HG03575 (cell line): ENCODE data around the gene ACSL3.

Experiments
- ATAC-seq: cut with Tn5 transposase; IDR thresholded peaks from one replicate; pipeline ENCODE4 v1.9.1; 2021; ENCODE audit not compliant: unreplicated experiment, insufficient number of reproducible peaks, low FRiP score; ENCODE audit errors: extremely low read depth

ACSL3 gene

DNA sequence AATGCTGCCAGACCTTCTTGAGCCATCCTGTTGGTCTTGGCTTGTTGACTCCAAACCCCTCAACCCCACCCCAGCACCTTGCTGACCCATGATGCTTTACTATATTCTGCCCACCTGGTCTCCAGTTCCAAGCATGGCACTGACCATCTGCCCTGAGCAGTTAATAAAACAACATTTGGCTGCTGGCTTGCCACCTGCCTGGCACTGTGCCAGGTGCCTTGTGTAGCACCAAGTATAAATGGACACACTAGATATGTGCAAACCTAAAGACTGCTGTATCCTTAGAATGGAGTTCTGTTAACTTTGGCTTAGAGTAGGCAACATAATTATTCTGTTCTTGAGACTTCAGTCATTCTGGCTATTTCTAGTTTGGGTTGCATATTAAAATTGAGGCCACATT is 91.4 kb downstream of the ACSL3 start:
- ATAC-seq = no peak

DNA sequence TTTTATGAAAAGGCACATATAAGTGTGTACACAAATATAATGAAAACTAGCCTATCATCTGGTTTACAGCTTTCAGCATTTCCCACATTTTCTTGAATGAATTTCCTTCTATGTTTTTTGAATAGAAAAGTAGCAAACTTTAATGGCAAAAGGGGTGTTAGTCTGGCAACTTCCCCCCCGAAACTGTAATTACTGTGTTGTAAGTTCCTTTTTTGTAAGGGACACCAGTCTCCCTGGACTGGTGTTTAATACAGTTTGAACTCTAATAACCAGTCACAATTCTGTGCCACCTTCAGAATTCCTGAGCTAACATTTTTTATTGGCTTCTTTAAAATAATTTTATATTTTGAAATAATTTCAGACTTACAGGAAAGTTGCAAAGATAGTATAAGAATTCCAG is 94.2 kb downstream of the ACSL3 start:
- no peak for ATAC-seq

DNA sequence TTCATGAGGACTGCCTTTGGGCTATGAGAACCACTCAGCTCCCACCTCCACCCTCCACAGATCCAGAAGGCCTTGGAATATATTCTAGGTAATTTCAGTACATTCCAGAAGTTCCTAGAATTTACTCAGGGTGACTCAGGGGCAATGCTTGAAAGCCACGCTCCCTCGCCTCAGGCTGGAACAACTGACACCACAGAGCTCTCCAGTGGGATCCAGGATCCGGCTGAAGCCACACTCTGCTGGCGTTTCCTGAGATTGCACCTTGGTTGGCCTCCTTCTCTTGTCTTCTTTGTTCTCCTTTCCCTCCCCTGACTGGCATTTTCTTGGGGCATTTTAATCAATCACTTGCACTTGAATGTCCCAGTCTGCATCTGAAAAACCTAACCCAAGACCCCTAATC is 98.5 kb downstream of the ACSL3 start:
- ATAC-seq = no peak

DNA sequence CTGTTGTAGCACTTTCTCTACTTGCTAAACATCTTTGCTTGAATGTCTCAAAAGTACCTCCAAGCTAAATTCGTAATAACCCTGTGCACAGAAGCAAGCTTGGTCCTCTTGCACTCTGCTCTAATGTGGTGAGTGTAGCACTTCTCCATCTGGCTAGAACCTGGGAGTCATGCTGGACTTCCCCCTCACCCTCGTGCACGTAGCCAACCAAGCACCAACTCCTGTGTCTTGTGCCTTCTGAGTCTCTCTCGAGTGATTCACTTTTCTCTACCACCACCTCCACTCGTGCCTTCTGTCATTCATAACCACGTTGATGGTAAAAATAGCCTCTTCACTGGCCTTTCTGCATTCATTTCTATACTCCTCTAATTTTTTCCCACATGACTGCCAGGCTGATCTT is 99.3 kb downstream of the ACSL3 start:
- ATAC-seq = peak; percentile 93

DNA sequence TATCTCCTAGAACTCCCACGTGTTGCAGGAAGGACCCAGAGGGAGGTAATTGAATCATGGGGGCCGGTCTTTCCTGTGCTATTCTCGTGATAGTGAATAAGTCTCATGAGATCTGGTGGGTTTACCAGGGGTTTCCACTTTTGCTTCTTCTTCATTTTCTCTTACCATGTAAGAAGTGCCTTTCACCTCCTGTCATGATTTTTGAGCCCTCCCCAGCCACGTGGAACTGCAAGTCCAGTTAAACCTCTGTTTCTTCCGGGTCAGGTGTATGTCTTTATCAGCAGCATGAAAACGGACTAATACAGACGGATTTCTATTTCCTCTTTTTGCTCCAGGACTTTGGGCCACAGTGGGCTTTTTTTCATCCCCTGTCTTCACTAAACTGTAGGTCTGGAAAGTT is 102.8 kb downstream of the ACSL3 start:
- no peak for ATAC-seq

DNA sequence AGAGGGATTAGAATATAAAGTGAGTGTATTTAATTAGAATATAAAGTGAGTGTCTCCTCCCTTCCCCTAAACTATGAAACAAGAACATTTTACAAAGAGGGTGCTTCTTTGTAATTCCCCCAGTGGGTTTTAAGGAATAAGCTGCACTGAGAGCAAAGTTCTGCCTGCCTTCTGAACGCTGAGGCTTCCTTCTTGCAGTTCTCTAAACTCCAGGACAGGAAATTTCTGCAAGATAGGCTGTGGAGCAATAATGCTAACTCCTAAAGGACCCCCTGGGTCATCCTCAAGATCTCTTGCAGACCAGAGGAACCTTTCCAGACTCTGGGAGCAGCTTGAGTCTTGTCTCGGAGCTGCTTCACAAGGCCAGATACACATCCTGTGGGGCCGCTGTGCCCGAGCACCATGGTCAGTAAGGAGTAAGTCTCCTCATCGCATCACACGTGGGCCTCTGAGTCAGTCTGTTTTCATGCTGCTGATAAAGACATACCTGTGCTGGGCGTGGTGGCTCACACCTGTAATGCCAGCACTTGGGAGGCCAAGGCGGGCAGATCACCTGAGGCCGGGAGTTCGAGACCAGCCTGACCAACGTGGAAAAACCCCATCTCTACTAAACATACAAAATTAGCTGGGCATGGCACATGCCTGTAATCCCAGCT is 103.7 kb downstream of the ACSL3 start:
- ATAC-seq = no peak

DNA sequence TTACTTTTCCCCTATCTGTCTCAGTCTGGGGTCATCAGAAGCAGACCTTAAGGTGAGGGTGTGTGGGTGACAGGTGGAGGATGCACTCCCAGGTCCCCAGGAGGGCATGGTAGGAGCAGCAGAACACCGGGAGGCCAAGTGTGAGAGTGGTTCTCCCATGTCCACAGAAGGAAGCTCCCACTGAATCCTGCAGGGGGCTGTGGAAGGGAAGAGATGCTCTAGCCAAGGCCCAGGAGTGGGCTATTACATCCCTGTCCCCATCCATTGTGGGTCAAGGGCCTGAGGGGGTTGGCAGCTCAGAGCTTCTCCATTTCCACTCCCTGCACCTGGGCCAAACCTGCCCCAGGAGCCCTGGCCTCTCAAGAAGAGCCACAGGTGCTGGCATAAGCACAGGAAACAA is 104.7 kb downstream of the ACSL3 start:
- ATAC-seq = no peak

DNA sequence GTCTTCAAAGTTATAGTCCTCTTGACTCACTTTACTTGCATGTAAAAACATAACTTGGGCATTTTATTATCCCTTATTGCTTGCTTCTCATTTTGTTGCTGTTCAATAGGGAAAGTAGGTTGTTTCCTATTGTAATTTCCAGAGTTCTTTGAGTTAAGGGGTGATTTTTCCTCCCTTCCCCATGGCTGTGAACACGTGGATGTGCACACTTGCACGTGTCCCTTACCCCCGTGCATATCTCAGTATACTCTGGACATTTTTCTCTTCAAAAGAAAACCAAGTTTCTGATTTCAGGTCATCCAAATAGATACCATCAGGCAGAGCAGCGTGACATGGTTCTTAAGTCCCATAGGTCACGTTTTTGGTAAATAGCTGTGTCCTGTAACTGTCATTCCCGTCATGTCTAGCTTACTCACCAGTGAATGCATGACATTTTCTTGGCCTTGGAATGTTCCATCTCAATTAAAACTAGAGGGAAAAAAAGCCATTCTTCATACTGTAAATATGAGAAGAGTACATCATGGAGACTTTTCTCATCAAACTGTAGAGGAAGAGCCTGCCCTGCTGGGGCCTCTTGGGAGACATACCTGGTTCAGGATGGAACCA is 107.8 kb downstream of the ACSL3 start:
- ATAC-seq = no peak

DNA sequence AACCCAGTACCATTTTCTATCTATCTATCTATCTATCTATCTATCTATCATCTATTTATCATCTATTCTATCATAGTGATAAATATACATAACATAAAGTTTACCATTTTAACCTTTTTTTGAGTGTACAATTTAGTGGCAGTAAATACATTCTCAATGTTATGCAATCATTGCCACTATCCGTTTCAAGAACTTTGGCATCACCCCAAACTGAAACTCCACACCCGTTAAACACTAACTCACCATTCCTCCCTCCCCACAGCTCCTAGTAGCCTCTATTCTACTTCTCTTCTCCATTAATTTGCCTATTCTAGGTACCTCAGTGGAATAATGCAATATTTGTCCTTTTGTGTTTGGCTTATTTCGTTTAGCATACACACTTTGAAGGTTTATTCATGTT is 108.7 kb downstream of the ACSL3 start:
- ATAC-seq = no peak

DNA sequence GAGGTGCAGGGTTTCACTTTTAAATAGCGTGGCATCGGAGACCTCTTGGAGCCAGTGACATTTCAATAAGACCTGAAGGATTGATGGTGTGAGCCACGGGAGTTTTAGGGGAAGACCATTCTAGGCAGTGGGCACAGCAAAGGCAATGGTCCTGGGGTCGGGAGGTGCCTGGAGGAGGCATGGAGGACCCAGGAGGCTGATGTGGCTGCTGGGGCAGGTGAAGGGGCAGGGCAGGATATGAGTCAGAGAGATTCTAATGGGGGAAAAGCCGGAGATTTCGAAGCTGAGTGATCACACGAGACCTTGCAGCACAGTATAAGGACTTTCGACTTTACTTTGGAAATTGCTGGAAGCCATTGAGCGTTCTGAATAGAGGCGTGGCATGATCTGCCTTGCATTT is 111.6 kb downstream of the ACSL3 start:
- ATAC-seq = no peak

DNA sequence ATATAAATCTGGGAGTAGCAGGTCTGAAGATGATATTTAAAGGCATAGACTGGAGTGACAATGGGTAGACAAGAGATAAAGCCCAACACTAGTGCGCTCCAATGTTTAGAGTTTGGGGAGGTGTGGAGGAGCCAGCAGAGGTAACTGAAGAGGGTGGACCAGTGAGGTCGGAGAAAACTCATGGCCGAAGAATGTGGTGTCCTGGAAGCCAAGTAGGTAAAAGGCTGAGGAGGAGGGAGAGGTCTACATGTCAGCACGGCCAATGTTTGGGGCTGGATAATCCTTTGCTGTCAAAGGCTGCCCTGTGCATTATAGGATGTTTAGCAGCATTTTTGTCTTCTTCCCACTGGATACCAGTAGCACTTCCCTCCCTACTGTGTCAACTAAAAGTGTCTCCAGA is 112.4 kb downstream of the ACSL3 start:
- ATAC-seq = no peak

DNA sequence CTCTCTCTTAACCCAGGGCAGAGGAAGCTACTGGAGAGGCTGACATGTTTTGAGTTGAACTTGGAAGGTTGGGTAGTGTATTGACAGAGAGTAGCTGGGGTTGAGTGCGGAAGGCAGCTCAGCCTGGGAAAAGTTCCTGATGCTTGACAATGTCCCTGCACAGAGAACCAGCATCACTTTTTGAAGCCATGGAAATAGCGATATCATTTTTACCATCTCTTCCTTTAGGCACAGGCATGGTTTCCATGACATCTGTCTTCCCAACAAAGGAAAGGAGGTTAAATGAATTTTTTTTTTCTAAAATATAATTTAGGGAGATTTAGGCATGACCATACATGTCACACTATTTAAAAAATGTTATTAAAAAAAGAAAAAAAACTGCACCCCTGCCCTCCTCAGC is 112.9 kb downstream of the ACSL3 start:
- no peak for ATAC-seq

DNA sequence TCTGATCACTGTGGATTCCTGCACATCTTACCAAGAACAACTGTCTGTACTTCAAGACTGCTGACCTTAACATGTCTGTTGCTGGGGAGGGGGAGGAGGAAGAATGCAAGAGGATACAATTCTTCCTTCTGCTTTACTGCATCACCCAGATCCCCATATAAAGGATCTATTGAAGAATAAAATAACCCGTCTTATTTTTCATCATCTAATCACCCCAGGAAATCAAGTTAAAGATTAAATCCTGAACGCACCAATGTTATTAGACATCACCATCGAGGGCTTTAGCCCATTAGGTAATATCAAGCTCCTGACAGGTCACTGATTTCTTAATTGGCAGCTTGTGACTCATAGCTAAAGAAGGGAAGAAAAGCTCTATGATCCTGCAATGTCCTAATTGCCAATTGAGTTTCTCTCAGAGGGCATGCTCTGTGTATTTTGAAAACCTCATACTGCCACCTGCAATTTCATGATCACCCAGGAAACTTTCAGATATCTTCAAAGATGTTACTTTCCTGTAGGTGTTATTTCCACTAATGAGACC is 115.8 kb downstream of the ACSL3 start:
- no peak for ATAC-seq

DNA sequence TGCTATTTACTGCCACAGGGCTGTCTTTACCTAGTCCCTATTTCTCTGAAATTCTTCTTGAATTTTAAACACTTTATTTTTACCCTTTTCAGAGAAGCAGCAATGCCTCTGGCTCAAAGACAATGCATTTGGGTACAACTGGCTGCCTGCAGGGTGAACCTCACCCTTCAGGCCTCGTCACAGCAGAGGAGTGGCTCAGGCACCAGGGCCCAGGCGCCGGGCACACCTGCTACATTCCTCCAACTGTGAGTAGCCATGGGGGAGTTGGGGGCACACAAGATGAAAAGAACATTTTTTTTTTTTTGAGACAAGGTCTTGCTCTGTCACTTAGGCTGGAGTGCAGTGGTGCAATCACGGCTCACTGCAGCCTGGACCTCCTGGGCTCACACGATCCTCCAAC is 116.3 kb downstream of the ACSL3 start:
- ATAC-seq = no peak

DNA sequence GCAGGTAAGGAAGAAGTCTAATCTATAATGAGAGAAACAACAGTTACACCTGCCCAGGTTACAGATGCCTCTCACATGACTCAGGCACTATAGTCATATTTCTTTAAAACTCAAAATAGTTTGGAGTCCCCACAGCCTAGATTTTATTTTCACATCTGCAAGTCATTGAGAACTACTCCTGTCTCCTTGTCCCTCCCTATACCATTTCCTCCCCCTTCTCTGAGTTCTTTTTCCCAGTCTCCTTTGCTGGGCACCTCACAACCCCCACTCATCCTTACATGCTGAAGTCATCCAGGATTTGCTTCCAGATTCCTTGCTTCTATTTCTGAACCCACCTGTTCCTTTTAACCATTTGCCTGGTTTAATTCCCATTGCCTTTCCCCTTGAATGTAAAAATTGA is 118.0 kb downstream of the ACSL3 start:
- no peak for ATAC-seq

DNA sequence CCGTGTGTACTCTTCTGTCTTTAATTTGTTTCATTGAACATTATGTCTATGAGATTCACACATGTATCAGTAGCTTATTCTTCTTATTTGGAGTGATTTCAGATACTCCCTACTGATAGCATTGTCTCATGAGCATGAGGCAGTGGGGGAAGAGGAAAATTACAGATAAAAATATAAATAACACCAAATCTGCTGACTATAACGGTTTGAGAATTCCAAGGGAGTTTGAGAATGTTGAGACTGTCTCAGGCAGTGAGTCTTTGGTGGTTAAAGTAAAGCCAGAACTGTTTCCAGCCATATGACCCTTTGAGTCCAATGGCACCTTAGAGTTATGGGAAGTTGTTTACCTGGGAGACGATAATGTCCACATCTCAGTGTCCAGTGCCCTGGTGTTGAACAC is 118.6 kb downstream of the ACSL3 start:
- ATAC-seq = no peak

DNA sequence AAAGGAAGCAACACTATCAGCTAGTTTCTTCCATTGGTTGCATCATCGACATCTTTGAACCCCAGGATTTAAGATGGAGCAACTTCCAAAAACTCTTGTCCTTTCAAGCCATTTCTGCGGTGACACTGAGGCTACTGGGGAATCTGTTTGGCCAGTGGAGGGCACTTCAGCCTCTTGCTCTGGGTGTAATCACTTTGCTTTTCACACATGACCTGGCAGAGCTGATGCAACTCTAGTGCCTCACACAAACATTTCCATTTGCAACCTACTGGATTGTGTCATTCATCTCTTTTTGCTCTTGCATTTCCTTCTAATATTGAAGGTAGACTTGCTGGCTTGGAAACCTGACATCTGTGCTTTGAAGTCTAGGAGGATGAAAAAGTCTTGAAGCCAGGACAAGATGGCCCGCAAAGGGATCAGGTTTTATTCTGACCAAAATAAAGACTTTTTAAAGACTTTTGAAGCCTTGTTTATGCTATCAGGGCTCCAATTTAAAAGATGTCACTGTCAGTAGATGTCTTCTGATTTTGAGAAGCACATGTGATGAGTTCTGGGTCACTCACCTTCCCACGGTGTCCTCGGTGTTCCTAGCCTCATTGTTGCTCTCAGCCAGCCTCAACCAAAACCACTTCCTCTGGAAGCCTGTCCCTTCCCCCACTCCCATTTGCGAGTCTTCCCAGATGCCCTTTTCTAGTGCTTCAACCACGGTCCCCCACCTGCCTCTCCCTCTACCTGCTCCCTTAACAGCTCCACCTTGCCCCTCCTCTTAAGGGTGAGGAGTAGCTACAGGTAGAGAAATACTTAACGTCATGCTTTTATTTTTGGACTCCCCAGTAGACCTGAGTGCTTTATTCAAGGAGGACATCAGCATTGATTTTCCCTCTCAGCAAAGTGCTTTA is 121.4 kb downstream of the ACSL3 start:
- ATAC-seq = no peak

DNA sequence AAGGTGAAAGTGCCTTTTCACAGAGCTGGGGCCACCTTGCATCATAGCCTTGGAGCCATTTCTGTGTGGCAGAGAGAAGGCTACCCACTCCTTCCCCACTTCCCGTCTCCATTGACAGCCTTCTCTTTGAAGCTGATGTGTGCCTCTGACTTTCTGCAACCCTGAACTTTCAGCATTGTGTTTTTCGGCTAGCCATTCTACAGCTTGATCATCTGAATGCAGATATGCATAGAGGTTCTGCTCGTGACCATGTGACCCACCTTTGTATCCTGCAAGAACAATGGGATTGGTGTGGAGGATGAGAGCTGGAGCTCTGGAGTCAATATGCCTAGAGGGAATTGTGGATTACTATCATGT is 122.1 kb downstream of the ACSL3 start:
- ATAC-seq = no peak

DNA sequence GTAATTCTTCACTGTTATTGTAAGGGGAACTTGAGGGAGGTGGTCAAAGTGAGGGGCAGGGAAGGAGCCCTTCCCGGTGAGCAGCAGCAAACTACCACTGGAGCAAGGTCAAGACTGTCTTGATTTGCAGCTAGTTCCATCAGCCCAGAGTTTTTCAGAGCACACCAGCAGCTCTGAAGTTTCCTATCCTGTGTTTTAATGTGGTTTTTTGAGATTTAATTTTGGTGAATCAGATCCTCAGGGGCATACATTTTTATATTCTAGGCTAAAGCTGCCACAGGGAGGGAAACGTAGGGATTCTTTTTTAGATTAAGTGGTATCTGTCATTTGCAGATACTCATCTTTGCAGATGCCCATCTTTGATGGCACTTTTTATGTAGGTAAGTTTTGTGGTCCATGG is 124.1 kb downstream of the ACSL3 start:
- ATAC-seq = no peak

DNA sequence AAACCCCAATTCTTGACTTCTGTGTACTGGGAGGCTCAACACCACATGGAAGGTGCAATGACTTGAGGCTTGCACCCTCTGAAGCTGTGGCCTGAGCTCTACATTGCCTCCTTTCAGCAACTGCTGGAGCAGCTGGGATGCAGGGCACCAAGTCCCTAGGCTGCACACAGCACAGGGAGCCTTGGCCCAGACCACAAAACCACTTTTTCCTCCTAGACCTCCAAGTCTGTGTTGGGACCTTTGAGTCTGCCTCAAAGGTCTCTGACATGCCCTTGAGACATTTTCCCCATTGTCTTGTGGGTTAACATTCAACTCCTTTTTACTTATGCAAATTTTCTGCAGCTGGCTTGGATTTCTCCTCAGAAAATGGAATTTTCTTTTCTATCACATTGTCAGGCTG is 128.6 kb downstream of the ACSL3 start:
- ATAC-seq = no peak
